NT2/D1 (cell line): ENCODE data around the gene ABHD5.
A peak's percentile ranks its signal among the peaks of the same experiment; 100 is the strongest.
"Not testable (repeated sequence)": the region's sequence is repeated elsewhere in the genome, so short reads cannot be mapped to it uniquely, and the experiment has no call there.

Source experiments
- DNase-seq: peaks from one replicate; pipeline ENCODE4 v3.0.0-alpha.2; 2011; ENCODE audit warnings: low read depth, low spot score
- H3K27me3 ChIP-seq: 2 replicates; pipeline ENCODE4 v1.6.0; 2011; ENCODE audit warnings: mild to moderate bottlenecking; ENCODE audit not compliant: insufficient read length, insufficient read depth
- H3K36me3 ChIP-seq: 2 replicates; pipeline ENCODE4 v1.6.1; 2011; ENCODE audit warnings: mild to moderate bottlenecking, low read length, mixed read lengths; ENCODE audit not compliant: insufficient read depth, insufficient read length
- H3K4me1 ChIP-seq: 2 replicates; pipeline ENCODE4 v1.5.1; 2011; ENCODE audit not compliant: insufficient read depth, insufficient read length
- H3K4me3 ChIP-seq: 2 replicates; pipeline ENCODE4 v1.5.1; 2011; ENCODE audit warnings: low read depth; ENCODE audit not compliant: insufficient read length
- H3K9ac ChIP-seq: 2 replicates; pipeline ENCODE4 v1.6.0; 2011; ENCODE audit warnings: low read depth; ENCODE audit not compliant: insufficient read length
- H3K9me3 ChIP-seq: 2 replicates; pipeline ENCODE4 v1.5.1; 2011; ENCODE audit warnings: mild to moderate bottlenecking, low read length; ENCODE audit not compliant: insufficient read depth
- SUZ12 ChIP-seq: IDR thresholded peaks from 2 replicates; pipeline ENCODE4 v1.6.1; 2011; ENCODE audit not compliant: insufficient read length, insufficient read depth; ENCODE audit errors: extremely low read depth
- YY1 ChIP-seq: IDR thresholded peaks from 2 replicates; pipeline ENCODE4 v1.6.1; 2011; ENCODE audit not compliant: insufficient read length, insufficient read depth
- ZNF274 ChIP-seq: IDR thresholded peaks from 2 replicates; pipeline ENCODE4 v1.6.1; 2011; ENCODE audit warnings: mild to moderate bottlenecking, low read depth, low read length

ABHD5 gene

DNA sequence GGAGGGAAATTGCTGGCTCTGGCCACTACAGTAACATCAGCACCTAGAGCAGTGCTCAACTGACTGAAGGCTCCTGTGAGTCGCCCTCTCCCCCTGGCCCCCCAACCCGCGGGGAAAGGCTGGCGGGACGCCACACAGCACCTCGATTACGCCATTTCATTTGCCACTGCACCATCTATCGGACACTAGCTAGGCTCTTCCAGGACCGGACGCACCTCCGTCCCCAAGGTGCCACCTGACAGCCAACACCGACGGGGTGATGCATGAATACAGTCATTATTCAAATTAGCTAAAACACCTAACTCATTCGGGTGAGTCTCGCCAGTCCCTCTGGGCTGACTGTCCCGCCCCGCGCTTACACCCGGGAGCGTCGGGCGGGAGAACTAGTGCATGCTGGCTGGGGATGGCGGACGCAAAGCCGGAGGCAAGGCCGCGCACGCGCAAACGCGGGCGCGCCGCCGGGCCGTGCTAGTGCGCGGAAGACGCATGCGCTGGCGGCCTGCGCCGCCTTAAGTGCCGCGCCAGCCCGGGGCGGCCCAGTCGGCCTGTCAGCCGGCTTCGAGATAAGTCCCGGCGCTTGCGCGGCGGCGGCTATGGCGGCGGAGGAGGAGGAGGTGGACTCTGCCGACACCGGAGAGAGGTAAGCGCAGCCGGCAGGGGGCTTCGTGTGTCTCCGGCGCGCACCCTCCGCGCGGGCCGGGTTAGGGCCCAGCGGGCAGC, at the start of gene ABHD5:
TSS of gene ABHD5 (plus strand) at position 539 of the 720 bp plus-strand sequence. CDS start at position 594, 55 bp downstream.
- Histone ChIP-seq H3K9ac (peak within 1 kb of the TSS; percentile 87), H3K9me3 (no peaks in the 10 kb centered on the region), H3K4me1 (no peaks in the 10 kb centered on the region), H3K36me3 (no peaks in the 10 kb centered on the region), H3K4me3 (peak within 1 kb of the TSS; percentile 81), H3K27me3 (peaks cover 11% of the 10 kb centered on the region)
- peak; percentile 95 for DNase-seq
- TF ChIP-seq YY1 = no peak
- no peak for TF ChIP-seq SUZ12
- TF ChIP-seq ZNF274 = no peak

DNA sequence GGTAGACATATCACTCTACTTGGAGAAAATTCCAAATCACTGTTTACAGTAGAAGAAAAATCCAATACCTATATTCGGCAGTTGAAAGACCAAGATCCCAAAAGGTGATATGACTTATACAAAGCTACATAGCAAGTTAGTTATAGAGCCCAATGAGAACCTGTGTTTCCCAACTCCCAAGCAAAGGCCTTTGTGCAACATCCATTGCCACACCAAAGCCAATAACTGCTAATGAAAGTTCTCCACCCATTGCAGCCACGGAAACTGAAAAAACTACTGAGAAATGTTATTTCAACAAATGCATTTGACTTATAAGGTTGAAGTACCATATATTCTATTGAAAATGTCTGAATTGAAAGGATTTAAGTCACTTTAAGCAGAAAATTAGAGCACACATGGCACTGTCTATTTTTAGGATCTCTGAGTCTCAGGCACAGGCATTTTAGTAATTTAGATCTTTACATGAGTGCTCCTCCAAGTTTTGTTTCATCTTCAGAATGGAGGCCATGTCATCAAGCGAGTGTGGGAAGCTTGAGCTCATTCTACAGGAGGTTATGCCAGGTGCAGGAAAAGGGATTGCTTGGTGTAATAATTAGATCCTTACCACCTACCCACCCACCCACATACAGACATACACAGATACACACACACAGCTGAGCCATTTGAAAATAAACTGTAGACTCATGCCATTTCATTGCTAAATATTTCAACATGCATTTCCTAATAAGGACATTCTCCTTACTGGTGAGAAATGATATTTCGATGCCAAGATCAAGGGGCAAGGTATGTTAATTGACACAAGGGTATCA, 49.2 kb upstream of the ABHD5 start:
- DNase-seq = no peak
- Histone ChIP-seq H3K9me3 (no peaks in the 10 kb centered on the region), H3K36me3 (no peaks in the 10 kb centered on the region), H3K9ac (no peak overlapping the region), H3K4me1 (peaks cover 10% of the 10 kb centered on the region), H3K4me3 (no peak overlapping the region), H3K27me3 (no peaks in the 10 kb centered on the region)
- TF ChIP-seq YY1 (no peak), SUZ12 (no peak), ZNF274 (no peak)

DNA sequence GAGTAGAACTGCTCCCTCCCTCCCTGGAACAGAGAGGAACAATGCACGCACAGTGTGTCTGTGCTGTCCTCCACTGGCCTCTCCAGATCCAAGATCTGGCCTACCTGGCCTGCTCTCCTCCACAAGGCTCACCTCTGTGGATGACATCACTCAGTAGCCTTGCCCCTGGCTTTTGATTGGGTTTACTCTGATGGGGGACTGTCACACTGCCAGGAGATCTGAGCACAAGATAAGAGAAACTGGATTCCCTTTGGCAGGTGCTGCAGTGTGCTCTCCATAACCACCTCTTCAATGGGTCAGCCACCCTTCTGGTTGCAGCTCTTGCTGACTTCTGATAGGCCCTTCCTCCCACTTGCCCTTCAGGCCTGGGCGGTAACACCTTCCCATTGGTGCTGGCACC, 46.3 kb upstream of the ABHD5 start:
- H3K9ac ChIP-seq = no peak overlapping the region
- peaks cover 5% of the 10 kb centered on the region for H3K4me1 ChIP-seq
- TF ChIP-seq ZNF274 = no peak
- no peak for TF ChIP-seq SUZ12
- no peak for TF ChIP-seq YY1
- H3K27me3 ChIP-seq = no peaks in the 10 kb centered on the region
- H3K9me3 ChIP-seq = no peaks in the 10 kb centered on the region
- no peak for DNase-seq
- no peaks in the 10 kb centered on the region for H3K36me3 ChIP-seq
- H3K4me3 ChIP-seq = no peak overlapping the region

DNA sequence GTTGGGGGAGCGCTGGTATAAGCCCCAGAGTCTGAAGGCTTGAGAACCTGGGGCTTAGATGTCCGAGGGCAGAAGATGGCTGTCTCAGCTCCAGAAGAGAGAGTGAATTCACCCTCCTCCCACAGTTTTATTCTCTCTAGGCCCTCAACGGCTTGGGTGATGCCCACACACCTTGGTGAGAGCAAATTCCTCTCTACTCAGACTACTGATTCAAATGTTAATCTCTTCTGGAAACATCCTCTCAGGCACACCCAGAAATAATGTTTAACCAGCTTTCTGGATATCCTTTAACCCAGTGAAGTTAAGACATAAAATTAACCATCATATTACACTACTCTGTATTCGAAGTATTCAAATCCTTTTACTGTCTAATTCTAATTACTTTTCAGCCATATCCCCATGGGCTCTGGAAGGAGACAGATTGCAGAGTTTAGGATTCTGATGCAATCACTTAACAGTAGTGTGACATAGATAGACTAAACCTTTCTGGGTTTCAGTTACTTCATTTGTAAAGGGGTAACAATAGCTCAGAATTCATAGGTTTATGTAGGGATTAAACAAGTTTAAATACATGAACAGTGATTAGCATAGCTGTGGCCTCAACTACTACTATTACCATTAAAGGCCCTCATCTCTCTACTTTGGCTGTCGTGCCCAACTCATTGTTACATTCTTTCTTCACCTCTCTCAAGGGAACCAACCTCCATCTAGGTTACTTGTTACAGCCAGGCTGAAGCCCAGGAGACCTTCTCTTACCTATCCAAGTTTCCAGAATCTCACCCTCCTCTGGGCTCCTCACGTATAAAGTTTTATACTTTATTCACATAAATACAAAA, 43.2 kb upstream of the ABHD5 start:
- Histone ChIP-seq H3K4me3 (no peak overlapping the region), H3K27me3 (no peaks in the 10 kb centered on the region), H3K36me3 (no peaks in the 10 kb centered on the region), H3K4me1 (peaks cover 5% of the 10 kb centered on the region), H3K9me3 (no peaks in the 10 kb centered on the region), H3K9ac (no peak overlapping the region)
- DNase-seq = no peak
- TF ChIP-seq YY1 (no peak), ZNF274 (no peak), SUZ12 (no peak)

DNA sequence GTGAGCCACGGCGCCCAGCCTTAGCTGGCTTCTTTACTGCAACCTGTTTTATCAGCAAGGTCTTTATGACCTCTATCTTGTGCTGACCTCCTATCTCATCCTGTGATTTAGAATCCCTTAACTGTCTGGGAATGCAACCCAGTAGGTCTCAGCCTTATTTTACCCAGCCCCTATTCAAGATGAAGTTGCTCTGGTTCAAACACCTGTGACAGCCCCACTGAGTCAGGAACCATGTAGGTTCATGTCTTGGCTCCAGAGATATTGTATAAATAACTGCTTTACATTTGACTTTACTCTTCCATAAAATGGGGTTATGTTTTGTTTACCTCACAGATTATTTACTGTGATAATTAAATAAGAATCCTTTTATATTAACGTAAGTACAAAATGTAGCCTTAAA, 41.8 kb upstream of the ABHD5 start:
- DNase-seq = no peak
- H3K9me3 ChIP-seq = no peaks in the 10 kb centered on the region
- no peak for TF ChIP-seq SUZ12
- TF ChIP-seq YY1 = no peak
- TF ChIP-seq ZNF274 = no peak
- H3K9ac ChIP-seq = no peak overlapping the region
- no peaks in the 10 kb centered on the region for H3K36me3 ChIP-seq
- H3K4me3 ChIP-seq = no peak overlapping the region
- H3K27me3 ChIP-seq = no peaks in the 10 kb centered on the region
- peaks cover 5% of the 10 kb centered on the region for H3K4me1 ChIP-seq

DNA sequence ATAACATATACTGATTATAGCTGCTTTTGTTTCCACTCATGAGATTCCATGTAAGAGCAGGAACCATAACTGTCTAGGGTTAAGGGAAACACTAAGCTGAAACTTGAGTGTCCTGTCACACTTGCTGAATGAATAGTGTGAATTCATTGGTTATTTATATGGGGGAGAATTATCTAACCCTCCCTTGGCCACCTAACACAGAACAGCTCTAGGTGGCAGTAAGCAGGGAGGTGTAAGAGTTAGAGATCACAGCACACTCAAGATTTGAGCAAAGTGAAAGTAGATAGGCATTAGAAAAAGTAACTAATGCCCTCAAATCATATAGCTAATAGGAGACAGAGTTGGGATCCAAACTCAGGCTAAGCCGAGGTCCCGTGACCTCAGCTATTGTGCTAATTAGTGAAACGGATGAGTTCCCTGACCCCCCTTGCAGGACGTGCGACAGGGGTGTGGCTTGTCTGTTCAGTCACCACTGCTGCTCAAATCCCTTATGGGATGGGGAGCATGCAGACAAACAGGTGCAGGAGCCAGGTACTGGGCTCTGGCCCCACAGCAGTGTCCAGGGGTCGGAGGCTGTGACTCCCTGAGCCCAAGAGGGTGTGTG, 41.3 kb upstream of the ABHD5 start:
- TF ChIP-seq ZNF274 (no peak), YY1 (no peak), SUZ12 (no peak)
- no peak overlapping the region for H3K9ac ChIP-seq
- H3K4me1 ChIP-seq = peaks cover 2% of the 10 kb centered on the region
- no peaks in the 10 kb centered on the region for H3K9me3 ChIP-seq
- H3K27me3 ChIP-seq = no peaks in the 10 kb centered on the region
- no peaks in the 10 kb centered on the region for H3K36me3 ChIP-seq
- H3K4me3 ChIP-seq = no peak overlapping the region
- no peak for DNase-seq

DNA sequence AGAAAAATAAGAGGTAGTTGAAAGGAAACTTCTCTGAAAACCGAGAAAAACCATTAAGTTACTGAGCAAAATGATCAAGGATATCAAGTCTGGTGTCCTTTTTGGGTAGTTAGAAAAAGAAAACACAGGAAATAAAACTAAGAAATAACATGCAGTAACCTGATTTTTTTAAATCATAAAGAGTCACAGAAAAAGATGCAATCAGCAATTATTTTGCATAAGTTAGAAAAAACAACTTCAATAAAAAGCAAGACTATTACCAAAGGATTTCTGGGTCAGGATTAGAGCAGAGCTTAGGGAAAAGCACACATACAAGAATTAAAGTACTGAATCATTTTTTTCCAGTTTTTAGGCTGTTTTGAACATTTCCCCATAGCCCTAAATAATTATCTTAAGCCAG, 40.4 kb upstream of the ABHD5 start:
- TF ChIP-seq YY1 (no peak), ZNF274 (no peak), SUZ12 (no peak)
- no peaks in the 10 kb centered on the region for H3K27me3 ChIP-seq
- DNase-seq = no peak
- no peaks in the 10 kb centered on the region for H3K9me3 ChIP-seq
- H3K36me3 ChIP-seq = no peaks in the 10 kb centered on the region
- no peak overlapping the region for H3K4me3 ChIP-seq
- H3K4me1 ChIP-seq = no peaks in the 10 kb centered on the region
- no peak overlapping the region for H3K9ac ChIP-seq

DNA sequence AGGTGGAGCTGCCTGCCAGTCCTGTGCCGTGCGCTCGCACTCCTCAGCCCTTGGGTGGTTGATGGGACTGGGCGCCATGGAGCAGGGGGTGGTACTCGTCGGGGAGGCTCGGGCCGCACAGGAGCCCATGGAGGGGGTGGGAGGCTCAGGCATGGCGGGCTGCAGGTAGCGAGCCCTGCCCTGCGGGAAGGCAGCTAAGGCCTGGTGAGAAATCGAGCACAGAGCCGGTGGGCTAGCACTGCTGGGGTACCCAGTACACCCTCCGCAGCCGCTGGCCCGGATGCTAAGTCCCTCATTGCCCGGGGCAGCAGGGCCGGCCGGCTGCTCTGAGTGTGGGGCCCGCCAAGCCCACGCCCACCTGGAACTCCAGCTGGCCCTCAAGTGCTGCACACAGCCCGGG, 34.3 kb upstream of the ABHD5 start:
- not testable (repeated sequence) for H3K36me3 ChIP-seq, H3K4me3 ChIP-seq, H3K27me3 ChIP-seq, H3K4me1 ChIP-seq, H3K9ac ChIP-seq, DNase-seq
- peaks cover 11% of the 10 kb centered on the region; the same call in 1 of the 2 replicates for H3K9me3 ChIP-seq
